GM19193 (cell line): ENCODE data around the gene PDZD2.

ENCODE experiments used
- POLR2A ChIP-seq: IDR thresholded peaks from 4 replicates; pipeline ENCODE4 v1.6.1; 2011; ENCODE audit not compliant: insufficient read depth, insufficient read length; ENCODE audit errors: extremely low read depth

Gene PDZD2

DNA sequence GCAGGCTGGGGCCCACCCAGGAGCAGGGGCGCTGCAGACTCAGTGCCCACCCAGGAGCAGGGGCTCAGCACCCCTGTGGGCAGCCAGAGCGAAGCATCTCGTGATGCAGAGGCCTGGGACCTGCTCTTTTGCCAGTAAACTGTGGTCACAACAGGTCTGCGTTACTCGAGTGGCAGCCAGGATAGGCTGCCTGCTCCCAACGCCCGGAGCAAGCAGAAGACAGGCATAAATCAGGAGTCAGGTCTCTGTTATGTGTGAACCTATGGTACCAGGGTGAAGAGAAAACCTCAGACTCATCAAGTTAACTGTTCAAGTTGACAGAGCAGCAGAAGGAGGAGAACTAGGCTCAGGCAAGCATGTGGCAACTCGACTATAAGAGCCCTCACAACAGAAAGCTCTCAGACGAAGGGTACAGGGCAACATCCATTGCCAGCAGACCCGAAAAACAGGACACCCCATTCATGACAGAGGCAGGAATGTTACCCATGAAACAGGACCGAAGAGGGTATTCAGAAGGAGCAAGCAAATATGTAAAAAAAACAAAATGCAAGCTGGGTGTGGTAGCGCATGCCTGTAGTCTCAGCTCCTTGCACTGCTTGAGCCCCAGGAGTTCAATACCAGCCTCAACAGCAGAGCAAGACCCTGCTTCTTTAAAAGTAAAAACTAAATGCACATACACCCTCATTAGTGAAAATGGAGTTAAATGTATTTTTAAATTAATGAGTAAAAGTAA is 463.5 kb downstream of the PDZD2 start:
- TF ChIP-seq POLR2A = no peak

DNA sequence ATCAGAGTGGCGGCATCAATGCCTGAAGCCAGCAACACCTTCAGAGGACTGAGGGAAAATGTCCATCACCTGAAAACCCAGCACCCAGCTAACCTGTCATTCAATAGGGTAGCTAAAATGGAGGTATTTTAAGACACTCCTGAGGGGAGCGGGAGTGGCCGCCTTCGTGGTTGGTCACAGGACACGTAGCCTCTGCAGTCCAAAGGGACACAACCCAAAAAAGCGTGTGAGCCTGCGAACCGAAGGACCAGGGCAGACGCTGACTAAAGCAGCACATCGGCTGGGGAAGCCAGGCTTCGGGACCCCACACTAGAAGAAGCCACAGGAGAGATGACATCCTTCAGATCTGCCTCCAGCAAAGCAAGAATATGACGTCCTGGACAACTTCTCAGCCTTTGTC is 464.6 kb downstream of the PDZD2 start:
- TF ChIP-seq POLR2A = no peak

DNA sequence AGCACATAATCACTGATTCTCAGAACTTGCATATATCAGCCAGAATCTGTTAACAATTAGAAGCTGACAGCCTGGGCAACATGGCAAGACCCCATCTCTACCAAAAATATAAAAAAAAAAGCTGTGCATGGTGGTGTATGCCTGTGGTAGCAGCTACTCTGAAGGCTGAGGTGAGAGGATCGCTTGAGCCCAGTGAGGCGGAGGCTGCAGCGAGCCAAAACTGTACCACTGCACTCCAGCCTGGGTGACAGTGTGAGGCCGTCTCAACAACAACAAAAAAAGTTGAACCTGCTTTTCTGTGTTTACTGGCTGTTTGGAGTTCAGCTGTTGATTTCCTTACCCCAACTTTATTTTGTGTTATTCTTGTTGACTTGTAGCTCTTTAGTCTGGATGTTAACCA is 468.4 kb downstream of the PDZD2 start:
- no peak for TF ChIP-seq POLR2A

DNA sequence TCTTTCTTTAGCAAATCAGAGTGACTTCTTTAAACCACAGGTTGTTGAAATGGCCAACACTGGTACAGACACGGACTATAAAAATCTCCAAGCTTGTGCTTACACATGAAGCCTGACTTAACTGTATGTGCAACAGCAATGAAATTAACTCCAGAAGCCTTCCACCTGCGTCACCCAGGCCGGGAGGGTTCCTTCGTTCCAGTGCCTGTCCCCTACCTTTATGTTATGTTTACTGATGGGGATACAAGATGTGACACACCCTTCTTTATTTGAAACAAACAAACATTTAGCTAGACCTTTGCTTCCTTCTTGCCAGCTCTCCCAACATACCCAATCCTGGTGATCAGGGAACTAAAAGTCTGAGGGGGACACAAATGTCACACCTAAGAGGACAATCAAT is 469.2 kb downstream of the PDZD2 start:
- no peak for TF ChIP-seq POLR2A

DNA sequence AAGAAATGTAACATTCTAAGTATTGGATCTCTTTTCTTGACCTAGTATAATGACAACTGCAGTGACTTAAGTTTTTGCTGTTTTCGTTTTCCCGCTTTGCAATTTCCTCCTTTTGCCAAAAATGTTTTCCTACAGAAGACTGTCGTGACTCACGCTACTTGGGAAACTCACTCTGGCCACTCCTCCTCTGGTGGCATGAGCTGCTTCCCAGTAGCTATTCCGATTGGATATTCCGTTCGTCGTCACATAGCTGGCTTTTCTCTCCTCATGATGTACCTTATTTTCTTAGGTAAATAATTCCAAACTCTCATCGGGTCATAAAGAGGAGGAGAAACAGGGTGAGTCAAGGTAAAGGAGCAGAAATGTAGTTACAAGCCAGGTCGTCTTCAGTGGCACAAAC is 470.3 kb downstream of the PDZD2 start:
- no peak for TF ChIP-seq POLR2A

DNA sequence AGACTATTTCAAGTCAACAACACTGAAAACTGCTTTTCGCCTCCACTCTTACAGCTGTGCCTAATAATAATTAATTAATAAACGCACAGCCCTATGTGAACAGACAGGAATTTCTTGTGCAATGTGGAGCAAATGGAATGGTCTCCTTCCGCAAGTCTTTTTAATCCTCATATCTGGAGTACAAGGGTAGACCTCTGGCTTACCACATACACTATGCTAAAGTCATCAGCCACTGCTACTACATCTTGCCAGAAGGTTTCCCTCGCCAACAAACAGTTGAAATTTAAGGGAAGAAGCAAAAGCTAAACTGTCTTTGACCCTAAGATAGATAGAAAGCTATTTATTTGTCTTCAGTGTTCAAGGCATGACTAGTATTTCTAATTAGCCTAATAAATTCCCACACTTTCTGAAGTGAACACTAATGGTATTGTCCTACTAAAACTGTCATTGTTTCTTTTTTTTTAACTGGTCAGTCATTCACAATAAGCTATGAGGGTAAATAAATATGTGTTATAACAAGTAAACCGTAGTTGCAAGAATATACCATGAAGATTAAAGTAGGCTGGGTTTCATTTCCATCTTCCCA is 471.3 kb downstream of the PDZD2 start:
- no peak for TF ChIP-seq POLR2A

DNA sequence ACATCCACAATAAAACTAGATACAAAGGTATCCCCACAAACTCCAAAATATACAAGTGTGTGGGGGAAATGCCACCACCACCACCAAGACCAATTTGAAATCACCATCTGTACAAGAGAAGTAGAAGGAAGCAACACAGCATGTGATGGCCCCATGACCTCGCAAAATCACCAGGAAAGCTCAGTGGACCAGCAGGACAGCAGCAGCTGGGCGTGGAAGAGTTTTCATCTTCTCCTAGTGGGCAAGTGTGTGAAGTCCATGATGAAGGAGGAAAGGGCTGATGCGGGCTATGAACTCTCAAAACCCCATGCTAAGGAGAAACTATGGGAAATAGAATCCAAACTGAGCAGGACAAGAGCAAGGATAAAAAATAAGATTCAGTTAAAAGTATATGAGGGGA is 477.1 kb downstream of the PDZD2 start:
- TF ChIP-seq POLR2A = no peak

DNA sequence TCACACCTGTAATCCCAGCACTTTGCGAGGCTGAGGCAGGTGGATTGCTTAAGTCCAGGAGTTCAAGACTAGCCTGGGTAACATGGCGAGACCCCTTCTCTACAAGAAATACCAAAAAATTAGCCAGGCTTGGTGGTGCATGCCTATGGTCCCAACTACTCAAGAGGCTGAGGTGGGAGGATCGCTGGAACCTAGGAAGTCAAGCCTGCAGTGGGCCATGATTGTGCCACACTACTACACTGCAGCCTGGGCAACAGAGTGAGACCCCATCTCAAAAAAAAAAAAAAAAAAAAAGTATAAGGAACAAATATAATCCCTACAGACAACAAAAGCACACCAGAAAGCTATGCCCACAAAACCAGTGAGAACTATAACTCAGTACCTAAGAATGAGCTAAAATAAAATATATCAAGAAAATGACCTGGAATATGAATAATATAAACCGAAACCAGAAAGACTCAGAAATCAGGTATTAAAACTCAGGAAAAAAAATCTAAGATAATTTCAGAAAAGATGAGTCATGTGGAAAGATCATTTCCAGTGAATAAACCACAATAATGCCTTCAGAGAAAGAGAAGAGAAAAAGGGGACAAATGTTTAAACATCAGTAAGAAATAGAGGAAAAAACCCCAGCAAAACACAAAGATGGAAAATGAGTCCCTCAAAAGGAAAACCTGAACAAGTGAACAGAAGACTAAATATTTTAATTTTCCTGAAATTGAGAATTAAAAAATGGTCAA is 477.8 kb downstream of the PDZD2 start:
- TF ChIP-seq POLR2A = no peak

DNA sequence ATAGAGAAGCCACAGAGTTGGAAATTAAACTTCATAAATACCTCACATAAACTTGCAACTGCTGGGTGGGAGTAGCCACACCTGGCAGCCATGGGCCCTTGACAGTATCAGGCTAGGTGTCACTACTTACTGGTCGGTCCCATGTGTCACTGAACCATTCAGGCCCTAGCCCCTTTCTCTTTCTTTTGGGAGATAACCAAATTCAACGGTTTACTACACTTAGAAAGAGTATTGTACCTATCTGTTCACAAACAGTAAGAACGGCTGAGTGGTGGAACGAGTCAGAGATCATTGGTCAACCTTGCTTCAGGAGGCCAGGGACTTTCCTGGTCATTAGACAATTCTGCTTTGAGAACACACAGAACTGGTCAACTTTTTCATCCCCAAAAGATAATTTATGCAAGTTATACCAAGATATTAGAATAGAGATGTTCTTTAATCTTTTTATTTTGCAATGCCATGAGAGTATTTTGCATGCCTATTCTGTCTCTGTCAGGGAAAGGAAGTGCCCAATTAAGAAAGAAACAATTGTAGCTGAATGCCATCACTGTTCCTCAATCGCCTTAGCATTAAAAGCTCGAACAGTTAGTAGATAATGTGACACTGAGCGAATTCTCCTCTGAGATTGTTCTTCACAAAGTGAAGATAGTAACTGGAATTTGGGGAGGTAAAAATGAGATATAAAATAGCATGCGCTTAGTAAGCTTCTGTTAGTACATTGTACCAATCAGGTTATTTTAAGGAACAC is 484.3 kb downstream of the PDZD2 start:
- TF ChIP-seq POLR2A = no peak

DNA sequence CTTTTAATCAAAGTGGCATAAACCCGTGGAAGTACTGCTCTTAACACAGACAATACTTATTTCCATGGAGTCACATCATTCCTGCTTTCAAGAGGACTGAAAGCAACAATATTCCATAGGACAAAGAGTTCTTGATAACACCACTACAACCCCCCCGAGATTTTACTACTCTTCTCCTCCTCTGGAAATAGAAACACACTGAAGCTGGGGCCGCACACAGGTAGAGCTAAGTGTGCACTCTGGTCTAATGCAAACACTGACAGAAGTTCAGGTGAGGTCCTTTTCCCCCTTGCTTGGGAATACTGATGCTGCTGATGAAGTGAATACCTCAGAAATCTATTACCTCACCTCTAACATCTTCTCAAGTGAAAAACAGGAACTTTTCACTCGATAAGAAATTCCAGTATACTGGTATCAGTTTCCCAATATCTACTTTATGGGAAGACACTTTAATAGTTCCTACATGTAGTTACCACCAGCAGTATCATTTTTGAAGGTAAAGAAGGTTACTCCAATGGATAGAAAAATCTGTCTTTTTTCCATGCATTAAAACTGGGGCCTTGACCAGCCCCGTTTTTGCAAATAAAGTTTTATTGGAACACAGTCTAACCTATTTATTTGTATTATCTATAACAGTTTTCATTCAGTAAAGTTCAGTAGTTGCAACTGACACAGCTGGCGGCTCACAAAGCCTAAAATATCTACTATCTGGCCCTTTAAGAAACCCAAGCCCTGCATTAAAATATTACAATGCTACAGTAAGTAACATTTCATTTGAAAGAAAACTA is 485.2 kb downstream of the PDZD2 start:
- no peak for TF ChIP-seq POLR2A

DNA sequence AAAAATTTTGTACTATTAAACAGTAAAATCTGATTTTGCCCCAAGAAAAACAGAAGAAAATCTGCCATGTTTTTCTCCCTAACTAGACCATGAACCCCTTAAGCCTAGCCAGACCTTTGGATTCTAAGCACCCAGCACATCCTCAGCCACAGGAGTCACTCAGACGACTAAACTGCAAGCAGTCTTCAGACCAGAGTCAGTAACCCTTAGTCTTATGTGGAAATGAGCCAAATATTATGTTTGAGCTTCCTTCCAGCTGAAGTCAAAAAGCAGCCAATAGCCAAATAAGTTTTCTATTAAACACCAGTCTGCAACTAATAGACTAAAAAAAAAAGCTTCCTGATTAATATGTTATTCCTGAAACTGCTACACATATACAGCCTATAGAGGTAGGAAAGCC is 487.8 kb downstream of the PDZD2 start:
- TF ChIP-seq POLR2A = no peak

DNA sequence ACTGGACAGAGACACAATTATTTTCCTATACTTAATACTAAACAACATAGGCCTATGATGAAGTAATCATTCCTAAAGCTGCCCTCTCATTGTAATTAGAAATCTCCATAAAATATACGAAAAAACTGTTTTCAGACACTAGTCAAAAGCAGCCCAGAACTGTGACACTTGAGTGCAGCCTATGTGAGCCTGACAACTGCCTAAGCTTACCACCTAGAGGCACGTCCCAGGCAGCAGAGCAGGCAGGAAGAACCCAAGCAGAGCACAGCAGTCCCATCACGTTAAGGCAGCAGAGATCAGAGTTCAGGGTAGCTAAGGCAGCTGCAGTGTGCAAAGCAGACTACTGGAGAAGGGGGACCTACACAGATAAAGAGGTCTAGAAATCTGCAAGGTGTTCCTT is 488.8 kb downstream of the PDZD2 start:
- TF ChIP-seq POLR2A = no peak

DNA sequence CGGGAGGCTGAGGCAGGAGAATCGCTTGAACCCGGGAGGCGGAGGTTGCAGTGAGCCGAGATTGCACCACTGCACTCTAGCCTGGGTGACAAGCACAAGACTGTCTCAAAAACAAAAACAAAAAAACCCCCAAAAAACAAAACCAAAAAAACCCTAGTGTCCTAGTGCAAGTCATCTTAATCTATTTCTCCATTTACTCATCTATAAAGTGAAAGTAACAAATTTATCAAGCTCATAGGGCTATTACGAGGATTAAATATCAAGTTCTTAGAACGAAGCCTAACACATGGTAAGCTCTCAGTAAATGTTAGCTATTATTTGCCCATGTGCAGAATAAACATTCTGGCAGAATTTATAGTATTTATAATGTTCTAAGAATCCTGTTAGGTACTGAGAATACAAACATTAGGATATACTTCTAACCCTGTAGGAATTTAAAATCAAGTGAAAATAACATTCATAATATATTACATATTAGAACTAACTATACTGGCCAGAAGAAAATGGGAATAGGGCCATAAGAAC is 490.2 kb downstream of the PDZD2 start:
- no peak for TF ChIP-seq POLR2A

DNA sequence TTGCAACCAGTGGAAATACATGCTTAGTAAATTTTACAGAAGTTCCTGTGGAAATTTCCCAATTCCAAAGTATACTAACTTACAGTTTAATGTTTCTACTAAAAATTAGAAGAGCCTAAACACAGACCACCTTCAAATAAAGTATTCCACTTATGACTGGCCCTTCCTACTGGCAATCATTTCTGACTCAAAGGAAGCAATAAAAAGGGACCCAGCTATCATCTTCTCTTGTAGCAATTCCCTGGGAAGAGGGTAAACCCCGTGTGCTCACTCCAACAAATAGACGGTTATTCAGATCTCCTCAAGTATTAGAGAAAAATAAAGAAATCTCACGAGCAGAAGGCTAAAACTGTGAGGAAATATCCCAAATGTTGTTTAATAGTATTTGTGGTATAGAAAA is 491.9 kb downstream of the PDZD2 start:
- TF ChIP-seq POLR2A = no peak
